ENCODE results near the gene ZNF778.

ZNF778 gene

DNA sequence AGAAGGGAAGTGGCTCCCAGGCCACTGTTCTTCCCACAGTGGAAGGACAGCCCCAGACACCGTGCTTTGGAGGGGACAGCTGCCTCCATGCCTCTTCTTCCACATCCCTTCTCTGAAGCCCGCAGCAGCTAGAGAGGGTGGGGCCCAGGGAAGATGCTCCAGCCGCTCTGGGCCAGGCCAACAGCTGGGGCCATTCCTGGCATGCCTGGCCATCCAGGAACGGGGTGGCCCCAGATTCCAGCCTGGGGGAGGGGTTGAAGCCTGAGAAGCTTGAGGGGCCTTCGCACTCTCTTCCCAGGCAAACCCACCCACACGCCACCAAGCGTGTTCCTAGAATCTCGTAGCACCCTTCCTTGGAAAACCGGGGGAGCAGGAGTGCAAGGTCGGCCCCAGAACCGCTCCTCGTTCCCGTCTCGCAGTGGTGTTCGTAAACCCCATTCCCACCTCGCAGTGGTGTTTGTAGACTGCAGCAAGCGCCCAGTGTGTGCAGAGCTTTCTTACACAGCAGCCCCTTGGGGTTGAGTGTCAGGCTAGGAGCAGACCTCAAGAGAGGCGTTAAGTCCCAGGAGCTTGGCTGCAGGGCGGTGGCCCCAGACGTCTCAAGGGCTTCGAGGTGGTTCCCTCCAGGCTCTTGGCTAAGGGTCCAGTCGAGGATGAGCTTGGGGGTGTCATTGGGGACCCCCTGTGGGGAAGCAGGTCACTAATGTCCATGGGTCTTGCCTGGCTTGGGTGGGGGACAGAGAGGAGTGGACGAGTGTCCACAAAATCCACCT, 43.3 kb upstream of the ZNF778 start:
- Histone ChIP-seq H3K27me3 (ENCODE audit: insufficient read depth, poor library complexity, severe bottlenecking) (peaks cover 10% of the 10 kb centered on the region), H3K27ac (ENCODE audit: poor library complexity, severe bottlenecking) (no peak overlapping the region), H3K4me3 (ENCODE audit: severe bottlenecking) (no peak overlapping the region), H3K9me3 (ENCODE audit: severe bottlenecking) (no peaks in the 10 kb centered on the region), H3K4me1 (ENCODE audit: insufficient read depth, poor library complexity, severe bottlenecking) (no peaks in the 10 kb centered on the region), H3K36me3 (ENCODE audit: low read depth) (no peaks in the 10 kb centered on the region)
- no peak for TF ChIP-seq CTCF (IDR thresholded peaks at IDR 0.05; ENCODE audit: poor library complexity, severe bottlenecking)
- no peak for DNase-seq (ENCODE audit: low spot score)
- ATAC-seq (ENCODE audit: low read depth): no peak

GRCh38 chr16:89174877-89175276, 42.6 kb upstream of the ZNF778 start:
- no peak overlapping the region for H3K27ac ChIP-seq (ENCODE audit: poor library complexity, severe bottlenecking)
- H3K4me1 ChIP-seq (ENCODE audit: insufficient read depth, poor library complexity, severe bottlenecking): no peaks in the 10 kb centered on the region
- no peaks in the 10 kb centered on the region for H3K9me3 ChIP-seq (ENCODE audit: severe bottlenecking)
- H3K36me3 ChIP-seq (ENCODE audit: low read depth): no peaks in the 10 kb centered on the region
- TF ChIP-seq CTCF (IDR thresholded peaks at IDR 0.05; ENCODE audit: poor library complexity, severe bottlenecking): no peak
- no peak overlapping the region for H3K4me3 ChIP-seq (ENCODE audit: severe bottlenecking)
- H3K27me3 ChIP-seq (ENCODE audit: insufficient read depth, poor library complexity, severe bottlenecking): peaks cover 10% of the 10 kb centered on the region
- DNase-seq (ENCODE audit: low spot score): no peak
- ATAC-seq (ENCODE audit: low read depth): no peak

- no peak for ATAC-seq (ENCODE audit: low read depth)
- no peak for DNase-seq (ENCODE audit: low spot score)
- Histone ChIP-seq H3K36me3 (ENCODE audit: low read depth) (no peaks in the 10 kb centered on the region), H3K27ac (ENCODE audit: poor library complexity, severe bottlenecking) (no peak overlapping the region), H3K4me3 (ENCODE audit: severe bottlenecking) (no peak overlapping the region), H3K27me3 (ENCODE audit: insufficient read depth, poor library complexity, severe bottlenecking) (peaks cover 10% of the 10 kb centered on the region), H3K9me3 (ENCODE audit: severe bottlenecking) (no peaks in the 10 kb centered on the region), H3K4me1 (ENCODE audit: insufficient read depth, poor library complexity, severe bottlenecking) (no peaks in the 10 kb centered on the region)
- TF ChIP-seq CTCF (IDR thresholded peaks at IDR 0.05; ENCODE audit: poor library complexity, severe bottlenecking): no peak
These were observed 42.0 kb upstream of the ZNF778 start for GRCh38 chr16:89175280-89176146.

- no peak for TF ChIP-seq CTCF (IDR thresholded peaks at IDR 0.05; ENCODE audit: poor library complexity, severe bottlenecking)
- no peak overlapping the region for H3K27ac ChIP-seq (ENCODE audit: poor library complexity, severe bottlenecking)
- H3K27me3 ChIP-seq (ENCODE audit: insufficient read depth, poor library complexity, severe bottlenecking): peaks cover 10% of the 10 kb centered on the region
- ATAC-seq (ENCODE audit: low read depth): no peak
- DNase-seq (ENCODE audit: low spot score): no peak
- no peaks in the 10 kb centered on the region for H3K4me1 ChIP-seq (ENCODE audit: insufficient read depth, poor library complexity, severe bottlenecking)
- no peak overlapping the region for H3K4me3 ChIP-seq (ENCODE audit: severe bottlenecking)
- H3K36me3 ChIP-seq (ENCODE audit: low read depth): no peaks in the 10 kb centered on the region
- no peaks in the 10 kb centered on the region for H3K9me3 ChIP-seq (ENCODE audit: severe bottlenecking)
These were observed 41.3 kb upstream of the ZNF778 start for GRCh38 chr16:89176147-89176690.
